ENCODE data around the gene WIPI1.

WIPI1 gene

GRCh38 chr17:68468334-68468733 is 11.0 kb upstream of the WIPI1 start:
- H3K4me3 ChIP-seq (replicated peaks; ENCODE audit: low read depth, low read length) = no peak overlapping the region
- DNase-seq (ENCODE audit: low read depth) = peak; percentile 13
- TF ChIP-seq CTCF (IDR thresholded peaks at IDR 0.05; ENCODE audit: low read length, missing control alignments) = no peak

GRCh38 chr17:68463211-68464019 is 6.1 kb upstream of the WIPI1 start:
- no peak for TF ChIP-seq CTCF (IDR thresholded peaks at IDR 0.05; ENCODE audit: low read length, missing control alignments)
- no peak for DNase-seq (ENCODE audit: low read depth)
- H3K4me3 ChIP-seq (replicated peaks; ENCODE audit: low read depth, low read length) = no peak overlapping the region

GRCh38 chr17:68462381-68463210 is 5.3 kb upstream of the WIPI1 start:
- no peak overlapping the region for H3K4me3 ChIP-seq (replicated peaks; ENCODE audit: low read depth, low read length)
- DNase-seq (ENCODE audit: low read depth) = peak; percentile 88
- peak; percentile 64 for TF ChIP-seq CTCF (IDR thresholded peaks at IDR 0.05; ENCODE audit: low read length, missing control alignments)

GRCh38 chr17:68461589-68461988 is 4.3 kb upstream of the WIPI1 start:
- no peak for DNase-seq (ENCODE audit: low read depth)
- TF ChIP-seq CTCF (IDR thresholded peaks at IDR 0.05; ENCODE audit: low read length, missing control alignments) = no peak
- H3K4me3 ChIP-seq (replicated peaks; ENCODE audit: low read depth, low read length) = no peak overlapping the region

GRCh38 chr17:68461122-68461539 is 3.8 kb upstream of the WIPI1 start:
- no peak overlapping the region for H3K4me3 ChIP-seq (replicated peaks; ENCODE audit: low read depth, low read length)
- TF ChIP-seq CTCF (IDR thresholded peaks at IDR 0.05; ENCODE audit: low read length, missing control alignments) = no peak
- DNase-seq (ENCODE audit: low read depth) = no peak

GRCh38 chr17:68460715-68461114 is 3.4 kb upstream of the WIPI1 start:
- H3K4me3 ChIP-seq (replicated peaks; ENCODE audit: low read depth, low read length) = no peak overlapping the region
- DNase-seq (ENCODE audit: low read depth) = no peak
- no peak for TF ChIP-seq CTCF (IDR thresholded peaks at IDR 0.05; ENCODE audit: low read length, missing control alignments)

Measured in fibroblast of pulmonary artery (primary cell).